ENCODE data around the gene DNAJC25. TPM values are rescaled to one million over a fixed set of nuclear protein-coding genes. Genes with fewer than 3 reads are reported as not detected.

DNAJC25 gene
- total and polyA plus RNA-seq, 2 of the 13 experiments (the other 11 are each of a cell fraction or from before 2014, with no cell fraction given), result 5.7 to 10.2 TPM

- peak; percentile 57 for TF ChIP-seq CTCF (CRISPR knock-in tag; IDR thresholded peaks at IDR 0.05)
- 0 out of 2 replicates have a peak, but pooled peaks have one; percentile 58 for TF ChIP-seq RAD21 (CRISPR knock-in tag; IDR thresholded peaks at IDR 0.05)
Observed at GRCh38 chr9:111691672-111692329, 60.7 kb downstream of the DNAJC25 start (continued).

- Histone ChIP-seq H3K4me1 (ENCODE audit: insufficient read depth, low read length) (peaks cover 9% of the 10 kb centered on the region), H3K79me2 (ENCODE audit: insufficient read depth, low read length) (no peaks in the 10 kb centered on the region), H3K36me3 (replicated peaks in 1 of 2; ENCODE audit: control insufficient read depth in 1 of 2, insufficient read depth in 2 of 2, low read length in 2 of 2) (no peaks in the 10 kb centered on the region), H4K20me1 (ENCODE audit: insufficient read depth, low read length) (no peaks in the 10 kb centered on the region), H3K4me2 (ENCODE audit: low read depth, low read length) (no peak overlapping the region), H3K27me3 (ENCODE audit: control insufficient read depth in 1 of 2, insufficient read depth in 2 of 2, low read length in 2 of 2) (no peaks in the 10 kb centered on the region), H2AFZ (ENCODE audit: low read length) (no peak overlapping the region), H3K9ac (ENCODE audit: insufficient read depth, low read depth, low read length) (no peak overlapping the region), H3K27ac (ENCODE audit: extremely low read length, insufficient read depth, low read length) (no peak overlapping the region), H3K9me3 (ENCODE audit: low read length) (no peaks in the 10 kb centered on the region), H3K4me3 (replicated peaks in 1 of 3; ENCODE audit: insufficient read depth in 1 of 3, low read depth in 2 of 3, low read length in 3 of 3) (no peak overlapping the region)
- TF ChIP-seq ZNF333 (CRISPR knock-in tag; IDR thresholded peaks at IDR 0.05; ENCODE audit: borderline replicate concordance) (no peak), ZNF432 (CRISPR knock-in tag; IDR thresholded peaks at IDR 0.05; ENCODE audit: borderline replicate concordance) (no peak), TGIF2 (CRISPR knock-in tag; IDR thresholded peaks at IDR 0.05) (no peak), STAT6 (CRISPR knock-in tag; IDR thresholded peaks at IDR 0.05; ENCODE audit: borderline replicate concordance) (no peak), NCOR1 (IDR thresholded peaks at IDR 0.05; ENCODE audit: borderline replicate concordance, low read length) (no peak), PRPF4 (IDR thresholded peaks at IDR 0.05; ENCODE audit: low read depth, low read length, poor library complexity, severe bottlenecking) (no peak)
- no peak for FAIRE-seq
- intact Hi-C loops (cut with micrococcal nuclease; ENCODE audit: unreplicated experiment) (no loop called here), in situ Hi-C loops (cut with HindIII; ENCODE audit: extremely low pct_ligation_motif_present, low pct_unique_long_range_greater_than_20kb) (loop anchor here (10.0 kb wide), 1 partner anchor 92 kb away; no protein-coding TSS in a partner anchor)
- no TSS peak for BruUV-seq (replicated peaks)
- CTCF ChIA-PET (ENCODE audit: low intra/inter-chr PET ratio, low total read pairs), result no interaction called here
- POLR2A ChIA-PET, result no interaction called here
- no peak for ATAC-seq
- no peak for DNase-seq (ENCODE audit: low spot score)
Observed at GRCh38 chr9:111696796-111697195, 65.7 kb downstream of the DNAJC25 start.

Data from HepG2 (cell line).